Heart right ventricle (tissue), 16 donors: ENCODE measurements around the gene GALNTL6. TPM values are rescaled to one million over a fixed set of nuclear protein-coding genes. Genes with fewer than 3 reads are reported as not detected.

Source experiments
- ATAC-seq, 8 donors: fragments of 200-7000 bp; cut with Tn5 transposase; one replicate each; pipeline ENCODE4 v1.9.1; 2020; ENCODE audit warnings: mild to moderate bottlenecking in 8 of 8, moderate library complexity in 8 of 8, moderate number of reproducible peaks in 1 of 8
- DNase-seq, 2 donors: peaks; one replicate each; pipeline ENCODE4 v3.0.0-alpha.2; 2020
- H3K27ac ChIP-seq, 10 donors: fragments of 200-600 bp; sonication (generic) in 2 of 10; one replicate each; pipeline versions ENCODE4 v1.5.0 to v1.8.0; 2020 to 2022; ENCODE audit warnings: mild to moderate bottlenecking in 3 of 10
- H3K27me3 ChIP-seq, 7 donors: fragments of 200-600 bp; one replicate each; pipeline ENCODE4 v1.8.0; 2021 to 2022; ENCODE audit warnings: mild to moderate bottlenecking in 2 of 7
- H3K36me3 ChIP-seq, 9 donors: fragments of 200-600 bp; sonication (generic) in 1 of 9; one replicate each; pipeline versions ENCODE4 v1.5.0 to v1.8.0; 2020 to 2022; ENCODE audit warnings: mild to moderate bottlenecking in 2 of 9
- H3K4me1 ChIP-seq, 9 donors: fragments of 200-600 bp; sonication (generic) in 1 of 9; one replicate each; pipeline versions ENCODE4 v1.5.0 to v1.8.0; 2020 to 2022; ENCODE audit warnings: mild to moderate bottlenecking in 4 of 9
- H3K4me3 ChIP-seq, 10 donors: fragments of 200-600 bp; sonication (generic) in 2 of 10; one replicate each; pipeline versions ENCODE4 v1.5.0 to v1.8.0; 2020 to 2022; ENCODE audit warnings: mild to moderate bottlenecking in 7 of 10, moderate library complexity in 2 of 10
- H3K9me3 ChIP-seq, 11 donors: fragments of 200-600 bp in 10 of 11; sonication (generic) in 2 of 11; one replicate each; pipeline versions ENCODE4 v1.5.0 to v1.8.0; 2013 to 2022; ENCODE audit warnings: mild to moderate bottlenecking in 2 of 11, control low read depth in 1 of 11, moderate library complexity in 1 of 11
- CTCF ChIP-seq, 9 donors: fragments of 200-600 bp; sonication (generic) in 2 of 9; IDR thresholded peaks; one replicate each; pipeline versions ENCODE4 v1.5.0 to v1.8.0; 2021 to 2022; ENCODE audit warnings: antibody characterized with exemption in 9 of 9, mild to moderate bottlenecking in 5 of 9, moderate library complexity in 1 of 9
- WGBS, 2 donors: extraction: QIAGEN DNeasy Blood & Tissue Kit; methylation state at CpG; one replicate each; pipeline ENCODE4 v1.1.7; 2013; ENCODE audit warnings: inconsistent platforms in 1 of 2; 5-methylcytosine and 5-hydroxymethylcytosine counted together
- intact Hi-C, 10 donors: fragments of 100-400 bp; cut with DNase I; formaldehyde crosslinking; loops; one replicate each; pipeline versions ENCODE4 v1.11.1 to v1.14.2; 2022
- polyA plus RNA-seq, 2 donors: library from polyadenylated mRNA; stranded (reverse); fragments of 200-250 nt; gene quantifications; one replicate each; pipeline ENCODE4 v1.2.3, GENCODE V29; 2013
- total RNA-seq, 10 donors: library from RNA; stranded (reverse); fragmentation: NEBNext Ultra II Directional in 3 of 10; extraction: Animal tissue kit (Norgen Biotek cat#: 25700) in 3 of 10; gene quantifications; one replicate each; pipeline versions ENCODE4 v1.2.1 to v1.2.4, GENCODE V29; 2021 to 2023
- donor health status: Arrhythmogenic right ventricular cardiomyopathy.
- donor health status: ischemic (EF 13 %, LVEDD 7.1; RV severe dilation, severe dysfunction).
- donor health status: healthy with polysubstance abuse.
- donor health status: DM: no; HTN: yes; CAD: no.
- donor health status: DM: no; HTN: no; CAD: no.
- donor health status: ischemic (EF 25% LVEDD 6.9; RV normal size, moderate dysfunction).
- donor health status: ischemic (EF 25% LVEDD 5.7; RV mildly dilated, moderate dysfunction).
- donor health status: healthy.
- donor health status: DM: yes; HTN: yes; CAD: no.
- donor health status: Ischemic cardiomyopathy.
- donor health status: ischemic (EF 35%, LVEDD 5.7; RV mildly dilated, moderate dysfunction).
- donor health status: nonischemic (EF 11% LVEDD 7.7; RV severe dilation, severe dysfunction).
- donor health status: DM: yes; HTN: yes; CAD: no.
- donor health status: PGD.
- donor health status: ischemic (EF 29% LVEDD 5.4; RV normal size, mild dysfunction).
- donor health status: nonischemic (EF 23%, LVEDD 6.1; RV moderate dilation, normal function).

The GALNTL6 gene
- total and polyA plus RNA-seq, 12 donors: 0.14 to 2.6 (median 0.49) TPM; not detected in 6

GRCh38 chr4:171928336-171928735 is 115.1 kb downstream of the GALNTL6 start:
- Histone ChIP-seq H3K9me3 (no peaks in the 10 kb centered on the region), H3K36me3 (no peaks in the 10 kb centered on the region), H3K27ac (no peak overlapping the region), H3K4me1 (no peaks in the 10 kb centered on the region), H3K27me3 (no peaks in the 10 kb centered on the region), H3K4me3 (no peak overlapping the region)
- DNase-seq (no peak), ATAC-seq (no peak)
- intact Hi-C loops: no loop called here
- 81 to 82% methylated on average over 4 of the region's 4 CpGs for WGBS, 2 donors
- TF ChIP-seq CTCF (IDR thresholded peaks at IDR 0.05): no peak

GRCh38 chr4:171929477-171929876 is 116.3 kb downstream of the GALNTL6 start:
- intact Hi-C loops: no loop called here

GRCh38 chr4:171929907-171930306 is 116.7 kb downstream of the GALNTL6 start:
- no peak for ATAC-seq
- intact Hi-C loops: no loop called here
- 91 to 96% methylated on average over 8 of the region's 8 CpGs for WGBS, 2 donors
- Histone ChIP-seq H3K27ac (no peak overlapping the region), H3K27me3 (no peaks in the 10 kb centered on the region), H3K4me1 (no peaks in the 10 kb centered on the region), H3K4me3 (no peak overlapping the region), H3K36me3 (no peaks in the 10 kb centered on the region), H3K9me3 (no peaks in the 10 kb centered on the region)
- no peak for TF ChIP-seq CTCF (IDR thresholded peaks at IDR 0.05)
- no peak for DNase-seq

More at GRCh38 chr4:171929477-171929876, 116.3 kb downstream of the GALNTL6 start:
- H3K9me3 ChIP-seq: no peaks in the 10 kb centered on the region
- no peak for TF ChIP-seq CTCF (IDR thresholded peaks at IDR 0.05)
- DNase-seq (no peak), ATAC-seq (no peak)
- H3K4me1 ChIP-seq: no peaks in the 10 kb centered on the region
- H3K36me3 ChIP-seq: no peaks in the 10 kb centered on the region
- 85 to 91% methylated on average over 11 of the region's 11 CpGs for whole genome bisulfite sequencing, 2 donors
- no peak overlapping the region for H3K27ac ChIP-seq
- H3K27me3 ChIP-seq: no peaks in the 10 kb centered on the region
- no peak overlapping the region for H3K4me3 ChIP-seq

GRCh38 chr4:171932238-171932637 is 119.0 kb downstream of the GALNTL6 start:
- Histone ChIP-seq H3K4me1 (no peaks in the 10 kb centered on the region), H3K4me3 (no peak overlapping the region), H3K27ac (no peak overlapping the region), H3K36me3 (no peaks in the 10 kb centered on the region), H3K27me3 (no peaks in the 10 kb centered on the region), H3K9me3 (no peaks in the 10 kb centered on the region)
- no peak for TF ChIP-seq CTCF (IDR thresholded peaks at IDR 0.05)
- DNase-seq: no peak
- ATAC-seq: no peak
- intact Hi-C loops: no loop called here
- WGBS, 2 donors: 64 to 76% methylated on average over 6 of the region's 6 CpGs
